ENCODE data around the gene BACE1-AS.

BACE1-AS gene

DNA sequence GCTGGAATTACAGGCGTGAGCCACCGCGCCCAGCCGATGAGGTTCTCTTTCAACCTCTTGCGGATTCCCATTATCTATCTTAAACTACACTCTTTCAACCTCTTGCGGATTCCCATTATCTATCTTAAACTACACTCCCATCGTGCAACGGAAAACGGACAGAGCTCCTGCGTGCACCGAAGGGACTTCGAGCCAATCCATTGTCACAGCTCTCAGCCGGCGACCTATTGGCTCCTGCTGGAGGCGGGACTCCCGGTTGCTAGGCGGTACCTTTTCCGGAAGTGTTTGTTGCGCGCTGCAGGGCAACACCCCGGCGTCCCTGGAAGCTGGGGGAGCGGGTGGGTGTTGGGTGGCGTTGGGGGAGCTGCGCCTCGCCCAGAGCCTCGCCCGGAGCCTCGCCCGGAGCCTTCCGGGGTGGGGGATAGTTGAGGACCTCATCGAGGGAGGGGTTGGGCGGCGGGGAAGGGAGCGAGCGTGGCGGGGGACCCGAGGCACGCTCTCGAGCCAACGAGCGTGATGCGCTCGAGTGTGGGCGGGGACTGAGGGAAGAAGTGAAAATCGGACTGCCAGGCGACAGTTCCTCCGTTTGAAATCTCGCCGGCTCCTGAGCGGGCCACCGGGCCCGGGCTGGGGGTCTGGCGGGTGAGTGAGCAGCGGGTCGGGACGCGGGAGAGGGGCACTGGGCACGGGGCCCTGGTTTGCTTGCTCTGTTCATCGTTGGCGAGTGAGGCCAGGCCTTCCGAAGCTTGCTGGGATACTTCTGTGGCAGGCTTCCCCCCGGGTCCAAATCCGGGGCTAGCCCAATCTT lies 36.6 kb downstream of the BACE1-AS start, which contains the start of gene CEP164:
CEP164 (plus strand) TSS at position 288 of the 808 bp plus-strand sequence. CDS start 10,733 bp downstream, outside the sequence.
- DNase-seq, result peak; percentile 95 to 96

DNA sequence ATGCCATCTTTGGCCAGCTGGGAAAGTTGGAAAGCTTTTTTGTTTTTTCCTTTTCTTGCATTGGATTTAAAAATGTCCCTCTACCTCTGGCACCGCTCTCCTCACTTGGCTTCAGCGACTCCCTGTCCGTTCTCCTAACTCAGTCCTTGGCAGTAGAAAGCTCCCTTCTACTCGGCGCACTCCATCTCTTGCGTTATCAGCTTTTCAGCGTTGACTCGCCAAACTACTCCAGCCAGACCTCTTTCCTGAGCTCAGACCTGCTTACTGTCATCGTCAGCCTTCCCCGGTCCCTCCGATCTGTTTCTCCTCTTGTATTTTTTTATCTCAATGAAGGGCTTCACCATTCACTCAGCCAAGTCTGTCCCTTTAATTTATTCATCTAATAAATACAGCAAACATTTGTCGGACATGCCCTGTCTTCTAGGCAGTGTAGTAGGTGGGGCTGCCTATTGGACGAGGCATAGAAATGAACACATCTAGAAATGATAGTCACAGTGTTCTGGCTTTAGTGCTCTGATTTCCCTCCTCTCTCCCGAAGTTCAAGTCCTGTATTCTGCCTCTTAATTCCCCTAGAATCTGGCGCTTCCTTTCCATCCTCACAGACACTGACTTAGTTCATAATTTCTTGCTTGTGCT lies 37.3 kb downstream of the BACE1-AS start:
- DNase-seq, result no peak

DNA sequence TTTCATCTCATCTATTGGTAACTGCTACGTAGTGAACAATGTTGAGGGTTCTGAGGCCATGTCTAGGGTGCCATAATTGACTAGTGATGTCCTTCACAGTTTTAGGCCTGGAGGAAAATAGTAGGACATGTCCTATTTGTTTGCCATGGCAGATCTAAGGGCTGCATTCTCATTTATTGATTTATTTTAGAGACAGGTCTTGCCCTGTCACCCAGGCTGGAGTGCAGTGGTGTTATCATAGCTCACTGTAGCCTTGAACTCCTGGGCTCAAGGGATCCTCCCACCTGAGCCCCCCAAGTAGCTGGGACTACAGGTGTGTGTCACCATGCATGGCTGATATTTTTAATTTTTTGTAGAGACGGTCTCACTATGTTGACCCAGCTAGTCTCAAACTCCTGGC lies 41.7 kb downstream of the BACE1-AS start:
- DNase-seq, result no peak

DNA sequence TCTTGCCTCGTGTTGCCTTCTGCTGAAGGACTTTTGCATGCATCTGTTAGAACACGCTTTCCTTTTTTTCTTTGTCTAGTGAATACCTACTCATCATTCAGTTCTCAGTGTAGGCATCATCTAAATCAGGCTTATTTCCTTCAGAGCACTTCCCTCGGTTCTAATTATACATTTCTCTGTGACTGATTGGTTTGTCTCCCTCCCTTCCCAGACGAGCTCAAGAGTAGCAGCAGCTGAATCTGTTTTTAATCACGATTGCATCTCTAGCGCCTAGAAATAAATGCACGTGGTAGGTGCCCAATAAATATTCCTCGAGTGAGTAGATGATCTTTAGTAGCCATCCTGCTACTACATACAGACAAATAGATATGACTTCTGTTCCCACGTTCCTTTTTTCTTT lies 42.8 kb downstream of the BACE1-AS start:
- no peak for DNase-seq

DNA sequence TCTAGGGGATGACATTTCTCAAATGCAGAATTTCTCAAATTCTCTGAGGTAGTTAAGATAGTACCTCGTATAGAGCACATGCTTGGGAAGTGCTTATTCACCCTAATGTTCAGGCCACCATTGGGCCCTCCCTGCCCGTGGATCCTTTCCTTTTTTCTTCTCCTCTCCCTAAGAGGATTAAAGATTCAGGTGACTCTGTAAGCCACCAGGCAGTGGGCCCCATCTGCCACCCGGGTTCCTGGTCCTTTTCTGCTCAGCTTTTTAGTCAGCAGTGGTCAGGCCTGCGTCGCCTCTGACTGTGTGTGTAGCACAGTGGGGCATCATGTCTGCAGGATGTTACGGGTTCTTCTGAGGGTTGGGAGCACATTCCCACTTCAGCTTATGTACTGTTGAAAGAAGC lies 43.8 kb downstream of the BACE1-AS start:
- DNase-seq, result no peak

DNA sequence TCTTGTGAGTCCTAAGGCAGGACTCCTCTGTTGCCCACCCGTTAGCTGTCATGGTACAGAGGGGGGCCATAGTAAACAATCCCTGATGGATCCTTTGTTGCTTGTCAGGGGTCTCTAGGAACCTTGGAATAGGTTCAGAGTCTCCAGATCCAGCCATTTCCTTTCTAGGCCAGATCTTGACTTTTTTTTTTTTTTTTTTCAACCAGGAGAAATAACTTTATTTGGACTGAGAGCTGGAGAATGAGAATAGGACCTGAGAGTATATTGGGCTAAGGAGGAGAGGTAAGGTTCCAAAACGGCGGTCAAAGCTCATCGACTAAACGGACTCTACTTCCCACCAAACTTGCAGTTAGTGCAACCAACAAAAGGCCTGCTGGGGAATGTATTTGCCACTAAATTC lies 44.3 kb downstream of the BACE1-AS start:
- no peak for DNase-seq

DNA sequence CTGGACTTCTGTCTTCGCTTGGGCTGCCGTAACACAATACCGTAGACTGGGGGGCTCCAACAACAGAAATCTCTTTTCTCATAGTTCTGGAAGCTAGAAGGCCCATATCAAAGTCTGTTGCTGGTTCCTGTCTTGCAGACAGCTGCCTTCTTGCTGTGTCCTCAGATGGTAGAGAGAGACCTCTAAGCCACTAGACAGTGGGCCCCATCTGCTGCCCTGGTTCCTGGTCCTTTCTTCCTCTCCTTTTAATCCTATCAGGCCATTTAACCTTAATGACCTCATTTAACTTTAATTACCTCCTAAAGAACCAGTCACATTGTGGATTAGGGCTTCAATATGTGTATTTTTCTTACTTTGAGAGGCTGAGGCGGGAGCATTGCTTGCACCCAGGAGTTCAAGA lies 45.9 kb downstream of the BACE1-AS start:
- no peak for DNase-seq

Measured in CD4-positive, alpha-beta T cell treated with Interleukin-1 beta for 1 hour (primary cell).